K562 (cell line): ENCODE results near the gene SLC37A3. TPM values are rescaled to one million over a fixed set of nuclear protein-coding genes. Genes with fewer than 3 reads are reported as not detected.

Source experiments
- ARID3A ChIP-seq: IDR thresholded peaks from 2 replicates; pipeline ENCODE4 v1.6.1; 2012; ENCODE audit warnings: low read depth, low read length, improper control_type of control experiment, borderline replicate concordance
- ATF2 ChIP-seq: sonication (generic); formaldehyde crosslinking; IDR thresholded peaks from 2 replicates; pipeline ENCODE4 v1.8.1; 2022; ENCODE audit warnings: missing genetic modification reagents
- BMI1 ChIP-seq: fragments of 150-350 bp; IDR thresholded peaks from 2 replicates; pipeline ENCODE4 v1.6.1; 2014; ENCODE audit warnings: low read length
- GABPB1 ChIP-seq: sonication (generic); formaldehyde crosslinking; IDR thresholded peaks from 2 replicates; pipeline ENCODE4 v1.8.0; 2022; ENCODE audit warnings: mild to moderate bottlenecking, missing genetic modification reagents
- RBM14 ChIP-seq: fragments of 200-400 bp; formaldehyde crosslinking; IDR thresholded peaks from 2 replicates; pipeline ENCODE4 v1.6.1; 2018; ENCODE audit warnings: low read depth, mild to moderate bottlenecking, low read length, moderate library complexity, borderline replicate concordance; ENCODE audit not compliant: insufficient read depth
- SMAD3 ChIP-seq: fragments of 450-650 bp; formaldehyde crosslinking; conservative IDR thresholded peaks from 2 replicates; pipeline ENCODE4 v1.4.0; 2020; ENCODE audit warnings: mild to moderate bottlenecking
- YY1 ChIP-seq, 3 experiments: IDR thresholded peaks; 2 replicates each; pipeline ENCODE4 v1.6.1; 2011; ENCODE audit warnings: low read length in 2 of 3, mild to moderate bottlenecking in 2 of 3, moderate library complexity in 2 of 3, borderline replicate concordance in 1 of 3, control low read depth in 1 of 3, low read depth in 1 of 3; ENCODE audit not compliant: insufficient read depth in 3 of 3, insufficient replicate concordance in 2 of 3, control insufficient read depth in 1 of 3, insufficient read length in 1 of 3; ENCODE audit errors: extremely low read depth in 1 of 3
- ZNF12 ChIP-seq: sonication (generic); formaldehyde crosslinking; IDR thresholded peaks from 2 replicates; pipeline ENCODE4 v1.4.0; 2020; ENCODE audit warnings: mild to moderate bottlenecking, missing genetic modification reagents
- ZZZ3 ChIP-seq: fragments of 450-650 bp; IDR thresholded peaks from 2 replicates; pipeline ENCODE4 v1.6.1; 2016; ENCODE audit warnings: antibody characterized with exemption, mild to moderate bottlenecking, moderate library complexity
- polyA plus RNA-seq, 8 experiments: library from polyadenylated mRNA; depleted of rRNA in 4 of 8; stranded (reverse) in 5 of 8; unstranded in 3 of 8; fragments of >200 nt; fragmentation: Nextera tagmentation in 2 of 8; fragmentation: Illumina TruSeq in 1 of 8; extraction: Ambion mirVana in 2 of 8; extraction: Trizol in 1 of 8; gene quantifications; 2 replicates each; pipeline versions ENCODE4 v1.2.1 to v1.2.3, GENCODE V29; 2011 to 2014; ENCODE audit warnings: inconsistent platforms in 1 of 8, missing spikeins in 1 of 8
- total RNA-seq, 7 experiments: library from RNA; depleted of rRNA in 6 of 7; stranded (reverse); fragments of >200 nt in 6 of 7; fragmentation: Illumina TruSeq in 2 of 7; extraction: Trizol in 2 of 7; gene quantifications; 2 replicates each; pipeline versions ENCODE4 v1.2.1 to v1.2.3, GENCODE V29; 2011 to 2021; ENCODE audit warnings: low replicate concordance in 1 of 7
- TF ChIP-seq, protein P1 (sequence below), 2 experiments: fragments of 450-650 bp; formaldehyde crosslinking in 1 of 2; IDR thresholded peaks; 2 replicates each; pipeline versions ENCODE4 v1.4.0 to v1.6.1; 2014 to 2020; ENCODE audit warnings: mild to moderate bottlenecking in 2 of 2, borderline replicate concordance in 1 of 2, low read depth in 1 of 2
- TF ChIP-seq, protein P2 (sequence below), 2 experiments: IDR thresholded peaks in 1 of 2; conservative IDR thresholded peaks in 1 of 2; 2 replicates each; pipeline ENCODE4 v1.6.1; 2016; ENCODE audit warnings: low read depth in 2 of 2, mild to moderate bottlenecking in 1 of 2, missing compliant biosample characterization in 1 of 2, missing genetic modification characterization in 1 of 2, moderate library complexity in 1 of 2

The SLC37A3 gene
- total and polyA plus RNA-seq, 9 of the 15 experiments (the other 6 are each of a cell fraction or from before 2014, with no cell fraction given) = 11.7 to 59.1 (median 26.8) TPM

DNA sequence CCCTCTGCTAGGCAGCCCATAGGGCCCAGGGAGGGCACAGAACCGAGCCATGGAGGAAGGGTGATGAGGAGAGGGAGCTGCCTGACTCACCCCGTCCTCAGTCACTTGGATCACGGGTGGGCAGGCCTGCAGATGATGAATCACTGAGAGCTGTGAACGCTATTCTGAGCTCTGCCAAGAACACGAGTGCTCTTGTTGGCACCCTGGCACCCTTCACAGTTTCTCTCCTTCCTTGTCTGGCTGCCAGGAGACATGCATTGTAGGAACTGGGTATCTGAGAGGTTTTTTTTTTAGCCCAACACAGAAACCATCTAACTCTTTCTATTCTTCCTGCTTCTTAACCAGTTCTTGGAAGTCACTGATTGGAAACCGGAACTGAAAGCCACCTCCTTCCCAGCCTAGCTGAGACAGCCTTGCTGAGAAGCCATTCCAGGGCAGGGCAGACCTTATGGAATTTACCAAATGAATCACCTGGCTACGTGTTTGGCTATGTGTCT is 82.1 kb downstream of the SLC37A3 start (continued):
- no peak for TF ChIP-seq ATF2
- no peak for TF ChIP-seq RBM14
- no peak for TF ChIP-seq ZNF12
- TF ChIP-seq YY1 (IDR thresholded peaks at IDR 0.05; ENCODE audit: borderline replicate concordance in 1 of 3, control insufficient read depth in 1 of 3, extremely low read depth in 1 of 3, insufficient read depth in 3 of 3, insufficient read length in 1 of 3, insufficient replicate concordance in 2 of 3, low read depth in 1 of 3, low read length in 2 of 3) = peak in 1 of 3 experiments; percentile 11
- TF ChIP-seq, protein P1, sequence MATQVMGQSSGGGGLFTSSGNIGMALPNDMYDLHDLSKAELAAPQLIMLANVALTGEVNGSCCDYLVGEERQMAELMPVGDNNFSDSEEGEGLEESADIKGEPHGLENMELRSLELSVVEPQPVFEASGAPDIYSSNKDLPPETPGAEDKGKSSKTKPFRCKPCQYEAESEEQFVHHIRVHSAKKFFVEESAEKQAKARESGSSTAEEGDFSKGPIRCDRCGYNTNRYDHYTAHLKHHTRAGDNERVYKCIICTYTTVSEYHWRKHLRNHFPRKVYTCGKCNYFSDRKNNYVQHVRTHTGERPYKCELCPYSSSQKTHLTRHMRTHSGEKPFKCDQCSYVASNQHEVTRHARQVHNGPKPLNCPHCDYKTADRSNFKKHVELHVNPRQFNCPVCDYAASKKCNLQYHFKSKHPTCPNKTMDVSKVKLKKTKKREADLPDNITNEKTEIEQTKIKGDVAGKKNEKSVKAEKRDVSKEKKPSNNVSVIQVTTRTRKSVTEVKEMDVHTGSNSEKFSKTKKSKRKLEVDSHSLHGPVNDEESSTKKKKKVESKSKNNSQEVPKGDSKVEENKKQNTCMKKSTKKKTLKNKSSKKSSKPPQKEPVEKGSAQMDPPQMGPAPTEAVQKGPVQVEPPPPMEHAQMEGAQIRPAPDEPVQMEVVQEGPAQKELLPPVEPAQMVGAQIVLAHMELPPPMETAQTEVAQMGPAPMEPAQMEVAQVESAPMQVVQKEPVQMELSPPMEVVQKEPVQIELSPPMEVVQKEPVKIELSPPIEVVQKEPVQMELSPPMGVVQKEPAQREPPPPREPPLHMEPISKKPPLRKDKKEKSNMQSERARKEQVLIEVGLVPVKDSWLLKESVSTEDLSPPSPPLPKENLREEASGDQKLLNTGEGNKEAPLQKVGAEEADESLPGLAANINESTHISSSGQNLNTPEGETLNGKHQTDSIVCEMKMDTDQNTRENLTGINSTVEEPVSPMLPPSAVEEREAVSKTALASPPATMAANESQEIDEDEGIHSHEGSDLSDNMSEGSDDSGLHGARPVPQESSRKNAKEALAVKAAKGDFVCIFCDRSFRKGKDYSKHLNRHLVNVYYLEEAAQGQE (IDR thresholded peaks at IDR 0.05; ENCODE audit: borderline replicate concordance) = no peak
- TF ChIP-seq, protein P1 (CRISPR knock-in tag; IDR thresholded peaks at IDR 0.05; ENCODE audit: low read depth) = no peak
- no peak for TF ChIP-seq GABPB1 (CRISPR knock-in tag)
- TF ChIP-seq, protein P2, sequence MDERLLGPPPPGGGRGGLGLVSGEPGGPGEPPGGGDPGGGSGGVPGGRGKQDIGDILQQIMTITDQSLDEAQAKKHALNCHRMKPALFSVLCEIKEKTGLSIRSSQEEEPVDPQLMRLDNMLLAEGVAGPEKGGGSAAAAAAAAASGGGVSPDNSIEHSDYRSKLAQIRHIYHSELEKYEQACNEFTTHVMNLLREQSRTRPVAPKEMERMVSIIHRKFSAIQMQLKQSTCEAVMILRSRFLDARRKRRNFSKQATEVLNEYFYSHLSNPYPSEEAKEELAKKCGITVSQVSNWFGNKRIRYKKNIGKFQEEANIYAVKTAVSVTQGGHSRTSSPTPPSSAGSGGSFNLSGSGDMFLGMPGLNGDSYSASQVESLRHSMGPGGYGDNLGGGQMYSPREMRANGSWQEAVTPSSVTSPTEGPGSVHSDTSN (CRISPR knock-in tag; IDR thresholded peaks at IDR 0.05; ENCODE audit: low read depth) = no peak
- TF ChIP-seq, protein P2 (tag; conservative IDR thresholded peaks at IDR 0.05; ENCODE audit: low read depth) = peak; percentile 43; the same call in 1 of the 2 replicates
- TF ChIP-seq ZZZ3 = no peak
- TF ChIP-seq BMI1 = no peak
- no peak for TF ChIP-seq ARID3A
- no peak for TF ChIP-seq SMAD3 (CRISPR knock-in tag)
